ENCODE measurements around the gene CPS1.

Gene CPS1

GRCh38 chr2:210556329-210556980 lies at the start of gene CPS1:
Gene CPS1, plus strand, starts transcription at chr2:210556599. Its CDS starts 135 bp downstream, at chr2:210556734.
- in situ Hi-C loops (cut with MboI; ENCODE audit: low sequenced_read_pairs): no loop called here

- in situ Hi-C loops (cut with MboI; ENCODE audit: low sequenced_read_pairs): no loop called here
Measured at GRCh38 chr2:210515911-210516310, 40.5 kb upstream of the CPS1 start.

GRCh38 chr2:210517264-210517663 lies 39.1 kb upstream of the CPS1 start:
- in situ Hi-C loops (cut with MboI; ENCODE audit: low sequenced_read_pairs): no loop called here

- in situ Hi-C loops (cut with MboI; ENCODE audit: low sequenced_read_pairs): no loop called here
Measured at GRCh38 chr2:210519594-210519993, 36.8 kb upstream of the CPS1 start.

- in situ Hi-C loops (cut with MboI; ENCODE audit: low sequenced_read_pairs): no loop called here
Measured at GRCh38 chr2:210522399-210522798, 34.0 kb upstream of the CPS1 start.

- in situ Hi-C loops (cut with MboI; ENCODE audit: low sequenced_read_pairs): no loop called here
Measured at GRCh38 chr2:210523650-210524289, 32.6 kb upstream of the CPS1 start.

- in situ Hi-C loops (cut with MboI; ENCODE audit: low sequenced_read_pairs): no loop called here
Measured at GRCh38 chr2:210524533-210524932, 31.9 kb upstream of the CPS1 start.

- in situ Hi-C loops (cut with MboI; ENCODE audit: low sequenced_read_pairs): no loop called here
Measured at GRCh38 chr2:210527286-210527685, 29.1 kb upstream of the CPS1 start.

- in situ Hi-C loops (cut with MboI; ENCODE audit: low sequenced_read_pairs): no loop called here
Measured at GRCh38 chr2:210528716-210529115, 27.7 kb upstream of the CPS1 start.

GRCh38 chr2:210531050-210531449 lies 25.3 kb upstream of the CPS1 start:
- in situ Hi-C loops (cut with MboI; ENCODE audit: low sequenced_read_pairs): no loop called here

- in situ Hi-C loops (cut with MboI; ENCODE audit: low sequenced_read_pairs): no loop called here
Measured at GRCh38 chr2:210531482-210531881, 24.9 kb upstream of the CPS1 start.

GRCh38 chr2:210533389-210533788 lies 23.0 kb upstream of the CPS1 start:
- in situ Hi-C loops (cut with MboI; ENCODE audit: low sequenced_read_pairs): no loop called here

GRCh38 chr2:210534879-210535278 lies 21.5 kb upstream of the CPS1 start:
- in situ Hi-C loops (cut with MboI; ENCODE audit: low sequenced_read_pairs): no loop called here

- in situ Hi-C loops (cut with MboI; ENCODE audit: low sequenced_read_pairs): no loop called here
Measured at GRCh38 chr2:210536973-210537650, 19.3 kb upstream of the CPS1 start.

- in situ Hi-C loops (cut with MboI; ENCODE audit: low sequenced_read_pairs): no loop called here
Measured at GRCh38 chr2:210539035-210539434, 17.4 kb upstream of the CPS1 start.

GRCh38 chr2:210539578-210540416 lies 16.6 kb upstream of the CPS1 start:
- in situ Hi-C loops (cut with MboI; ENCODE audit: low sequenced_read_pairs): no loop called here

GRCh38 chr2:210540471-210540870 lies 15.9 kb upstream of the CPS1 start:
- in situ Hi-C loops (cut with MboI; ENCODE audit: low sequenced_read_pairs): no loop called here

GRCh38 chr2:210540900-210541289 lies 15.5 kb upstream of the CPS1 start:
- in situ Hi-C loops (cut with MboI; ENCODE audit: low sequenced_read_pairs): no loop called here

- in situ Hi-C loops (cut with MboI; ENCODE audit: low sequenced_read_pairs): no loop called here
Measured at GRCh38 chr2:210541290-210541902, 15.0 kb upstream of the CPS1 start.

GRCh38 chr2:210544007-210544590 lies 12.3 kb upstream of the CPS1 start:
- in situ Hi-C loops (cut with MboI; ENCODE audit: low sequenced_read_pairs): no loop called here

Measured in HL-60/S4 (cell line).